H1 (cell line): ENCODE data around the gene FHAD1. TPM values are rescaled to one million over a fixed set of nuclear protein-coding genes. Genes with fewer than 3 reads are reported as not detected.

Experiments used
- CTCF ChIA-PET: fragments of 300-600 bp; sonication (Branson Sonifier 250); formaldehyde crosslinking; loops from one replicate; lab custom pipeline; 2021; ENCODE audit not compliant: partially characterized antibody; lab: Charles Lee
- POLR2A ChIA-PET: fragments of 300-600 bp; sonication (Branson Sonifier 250); formaldehyde crosslinking; loops from one replicate; lab custom pipeline; 2021; ENCODE audit warnings: inconsistent platforms; ENCODE audit not compliant: partially characterized antibody; lab: Charles Lee
- DNase-seq, 2 experiments: peaks; one replicate each; pipeline versions ENCODE4 v3.0.0 to v3.0.0-alpha.2; 2010 to 2022; ENCODE audit warnings: low spot score in 2 of 2, low read depth in 1 of 2, mixed read lengths in 1 of 2
- FAIRE-seq: peaks from 2 replicates; lab custom pipeline; 2011; peaks lifted over from hg19 to GRCh38; lab: Jason Lieb, UNC
- H2AFZ ChIP-seq: 2 replicates; pipeline ENCODE4 v1.8.1; 2012; ENCODE audit warnings: low read length, inconsistent platforms
- H2AK5ac ChIP-seq: 2 replicates; pipeline ENCODE4 v1.6.1; 2013; ENCODE audit warnings: low read depth, low read length
- H2BK120ac ChIP-seq: replicated peaks from 2 replicates; pipeline ENCODE3; 2013; ENCODE audit warnings: low read depth, low read length, inconsistent platforms
- H2BK12ac ChIP-seq: 2 replicates; pipeline ENCODE4 v1.6.1; 2013; ENCODE audit warnings: low read depth, low read length
- H2BK15ac ChIP-seq: 2 replicates; pipeline ENCODE4 v1.6.1; 2013; ENCODE audit warnings: low read length
- H2BK20ac ChIP-seq: 2 replicates; pipeline ENCODE4 v1.6.1; 2013; ENCODE audit warnings: low read length
- H2BK5ac ChIP-seq: 2 replicates; pipeline ENCODE4 v1.6.1; 2013; ENCODE audit warnings: low read depth, low read length
- H3K14ac ChIP-seq: 2 replicates; pipeline ENCODE4 v1.6.1; 2013; ENCODE audit warnings: inconsistent platforms; ENCODE audit not compliant: insufficient read length
- H3K18ac ChIP-seq: 2 replicates; pipeline ENCODE4 v1.6.1; 2013; ENCODE audit warnings: low read length; ENCODE audit errors: extremely low read depth
- H3K23ac ChIP-seq: 2 replicates; pipeline ENCODE4 v1.6.1; 2013; ENCODE audit warnings: inconsistent platforms; ENCODE audit not compliant: insufficient read length
- H3K23me2 ChIP-seq: 2 replicates; pipeline ENCODE4 v1.6.1; 2013; ENCODE audit warnings: low read depth, low read length
- H3K27ac ChIP-seq: 2 replicates; pipeline ENCODE4 v1.6.1; 2011; ENCODE audit warnings: low read depth, low read length, inconsistent platforms
- H3K27me3 ChIP-seq, 4 experiments: replicated peaks in 1 of 4; 1 replicate in 1 of 4; 2 replicates in 3 of 4; pipeline versions ENCODE4 v1.6.1 to v1.8.1; 2011 to 2013; ENCODE audit warnings: low read length in 3 of 4, mild to moderate bottlenecking in 3 of 4, inconsistent platforms in 2 of 4, mixed read lengths in 2 of 4, moderate library complexity in 1 of 4; ENCODE audit not compliant: control insufficient read depth in 3 of 4, insufficient read depth in 3 of 4; ENCODE audit errors: extremely low read depth in 1 of 4
- H3K36me3 ChIP-seq, 4 experiments: 2 replicates each; pipeline versions ENCODE4 v1.6.1 to v1.8.1; 2011 to 2013; ENCODE audit warnings: mild to moderate bottlenecking in 4 of 4, low read length in 3 of 4, moderate library complexity in 2 of 4, control low read depth in 1 of 4, inconsistent platforms in 1 of 4; ENCODE audit not compliant: insufficient read depth in 4 of 4, control insufficient read depth in 2 of 4
- H3K4ac ChIP-seq: replicated peaks from 2 replicates; pipeline ENCODE3; 2013; ENCODE audit warnings: low read length, low read depth, mixed read lengths, inconsistent platforms; ENCODE audit not compliant: insufficient read length
- H3K4me1 ChIP-seq, 4 experiments: replicated peaks in 1 of 4; 1 replicate in 1 of 4; 2 replicates in 3 of 4; pipeline versions ENCODE4 v1.6.1 to v1.8.1; 2011 to 2013; ENCODE audit warnings: low read length in 3 of 4, inconsistent platforms in 2 of 4, mixed read lengths in 1 of 4; ENCODE audit not compliant: insufficient read depth in 4 of 4, control insufficient read depth in 3 of 4
- H3K4me2 ChIP-seq, 2 experiments: 2 replicates each; pipeline versions ENCODE4 v1.6.1 to v1.8.1; 2011 to 2013; ENCODE audit warnings: low read depth in 2 of 2, low read length in 2 of 2, control low read depth in 1 of 2, inconsistent platforms in 1 of 2, mild to moderate bottlenecking in 1 of 2; ENCODE audit not compliant: insufficient read depth in 1 of 2
- H3K4me3 ChIP-seq, 4 experiments: fragments of 200-600, 300-600 bp in 1 of 4; sonication (generic), shearing (Covaris generic), sonication (Bioruptor Twin) in 1 of 4; 2 replicates each; pipeline versions ENCODE4 v1.5.1 to v1.8.1; 2011 to 2016; ENCODE audit warnings: low read length in 4 of 4, low read depth in 3 of 4, control low read depth in 2 of 4, inconsistent platforms in 2 of 4, mild to moderate bottlenecking in 2 of 4, mixed read lengths in 1 of 4, moderate library complexity in 1 of 4; ENCODE audit not compliant: insufficient read depth in 2 of 4; ENCODE audit errors: extremely low read depth in 1 of 4
- H3K56ac ChIP-seq: replicated peaks from 2 replicates; pipeline ENCODE3; 2013; ENCODE audit warnings: low read depth, mild to moderate bottlenecking, mixed read lengths, low read length, inconsistent platforms; ENCODE audit not compliant: insufficient read length
- H3K79me1 ChIP-seq: 2 replicates; pipeline ENCODE4 v1.6.1; 2013; ENCODE audit warnings: low read depth, low read length, control low read depth
- H3K79me2 ChIP-seq, 2 experiments: 2 replicates each; pipeline versions ENCODE4 v1.6.1 to v1.8.1; 2012 to 2013; ENCODE audit warnings: low read length in 2 of 2, mild to moderate bottlenecking in 2 of 2, inconsistent platforms in 1 of 2; ENCODE audit not compliant: insufficient read depth in 2 of 2, control insufficient read depth in 1 of 2
- H3K9ac ChIP-seq, 4 experiments: replicated peaks in 1 of 4; 1 replicate in 1 of 4; 2 replicates in 3 of 4; pipeline versions ENCODE4 v1.6.1 to v1.8.1; 2011 to 2013; ENCODE audit warnings: low read depth in 3 of 4, low read length in 3 of 4, control low read depth in 2 of 4, mild to moderate bottlenecking in 2 of 4, moderate library complexity in 2 of 4, inconsistent platforms in 1 of 4; ENCODE audit errors: extremely low read depth in 1 of 4
- H3K9me3 ChIP-seq, 2 experiments: 2 replicates each; pipeline versions ENCODE4 v1.6.1 to v1.8.1; 2012 to 2013; ENCODE audit warnings: mild to moderate bottlenecking in 2 of 2, moderate library complexity in 2 of 2, control low read depth in 1 of 2, inconsistent platforms in 1 of 2, low read depth in 1 of 2, low read length in 1 of 2, mixed read lengths in 1 of 2; ENCODE audit not compliant: insufficient read depth in 2 of 2
- H4K20me1 ChIP-seq, 2 experiments: replicated peaks in 1 of 2; 2 replicates each; pipeline versions ENCODE3 to v1.8.1; 2011 to 2013; ENCODE audit warnings: inconsistent platforms in 2 of 2, low read length in 2 of 2, mild to moderate bottlenecking in 1 of 2; ENCODE audit not compliant: insufficient read depth in 2 of 2, control insufficient read depth in 1 of 2
- H4K5ac ChIP-seq: 2 replicates; pipeline ENCODE4 v1.6.1; 2013; ENCODE audit warnings: low read length, low read depth, mixed read lengths, inconsistent platforms; ENCODE audit not compliant: insufficient read length
- H4K8ac ChIP-seq: 2 replicates; pipeline ENCODE4 v1.8.0; 2013; ENCODE audit warnings: mild to moderate bottlenecking, moderate library complexity, low read length, inconsistent platforms; ENCODE audit not compliant: insufficient read depth; ENCODE audit errors: extremely low read depth
- H4K91ac ChIP-seq: replicated peaks from 2 replicates; pipeline ENCODE3; 2013; ENCODE audit warnings: low read length, mixed read lengths, inconsistent platforms; ENCODE audit not compliant: insufficient read length
- WGBS, 2 experiments: shearing (Covaris generic) in 1 of 2; methylation state at CpG; one replicate each; pipeline versions ENCODE4 v1.1.6 to v1.1.7; 2013 to 2015; ENCODE audit warnings: low lambda C conversion rate in 2 of 2, mixed read lengths in 2 of 2, inconsistent platforms in 1 of 2, low coverage in 1 of 2, missing lambda C conversion rate in 1 of 2; ENCODE audit not compliant: insufficient replicate concordance in 2 of 2, insufficient coverage in 1 of 2, insufficient read length in 1 of 2; ENCODE audit errors: extremely low coverage in 1 of 2, missing lambda C conversion rate in 1 of 2; 5-methylcytosine and 5-hydroxymethylcytosine counted together
- polyA plus RNA-seq, 7 experiments: library from polyadenylated mRNA; depleted of rRNA in 3 of 7; stranded (reverse) in 5 of 7; unstranded in 2 of 7; fragments of >200 nt in 5 of 7; fragments of 200-250 nt in 2 of 7; gene quantifications; 1 replicate in 5 of 7; 2 replicates in 1 of 7; 4 replicates in 1 of 7; pipeline versions ENCODE4 v1.2.1 to v1.2.3, GENCODE V29; 2011 to 2013; ENCODE audit warnings: missing spikeins in 2 of 7, mixed read lengths in 2 of 7
- total RNA-seq: library from RNA; stranded (reverse); fragmentation: NEBNext Ultra II Directional; extraction: Animal tissue kit (Norgen Biotek cat#: 25700); gene quantifications from 2 replicates; pipeline ENCODE4 v1.2.1, GENCODE V29; 2021

Gene FHAD1
- total and polyA plus RNA-seq, 2 of the 8 experiments (the other 6 are each of a cell fraction or from before 2014, with no cell fraction given), result 0.39 to 0.69 TPM

DNA sequence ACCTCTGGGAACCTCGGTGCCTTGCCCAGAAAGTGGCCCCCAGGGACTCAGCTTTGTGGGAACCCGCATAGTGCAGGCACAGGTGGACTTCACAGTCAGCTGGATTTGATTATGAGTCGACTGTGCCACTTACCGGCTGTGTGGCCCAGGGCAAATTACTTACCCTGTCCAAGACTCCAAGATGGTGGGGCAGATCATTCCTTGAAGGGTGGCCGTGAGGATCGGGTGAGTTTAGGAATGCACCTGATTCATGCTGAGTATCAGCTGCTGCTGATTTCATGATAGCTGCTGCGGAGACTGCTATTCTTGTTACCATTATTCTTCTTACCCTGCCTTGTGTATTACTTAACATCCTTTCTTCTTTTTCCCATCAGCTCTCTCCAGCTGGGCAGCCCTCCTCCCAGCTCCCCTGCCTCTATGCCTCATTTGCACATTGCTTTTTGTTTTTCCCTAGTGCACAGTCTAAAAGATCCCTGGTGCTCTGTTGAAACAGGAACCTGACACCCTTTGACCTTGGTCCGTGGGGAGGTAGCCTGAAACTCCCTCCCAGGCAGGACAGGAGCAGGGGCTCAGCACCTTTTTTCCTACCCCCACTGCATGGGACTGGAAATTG is 40.5 kb upstream of the FHAD1 start:
- ChIA-PET CTCF (interaction anchor here (0.9 to 2.2 kb wide), 11 partner anchors 9 to 144 kb away, joined by 3 to 9 read pairs (median 4); partner anchors contain the start of gene TMEM51), POLR2A (interaction anchor here (0.6 to 1.2 kb wide), 4 partner anchors 9 to 95 kb away, joined by 3 read pairs; no protein-coding TSS in a partner anchor)
- DNase-seq (no peak), FAIRE-seq (peak; percentile 36)
- no peaks in the 10 kb centered on the region for H3K9me3 ChIP-seq
- H3K36me3 ChIP-seq, result no peaks in the 10 kb centered on the region
- peak overlapping the region; percentile 72; the same call in 1 of the 2 replicates for H2BK15ac ChIP-seq
- H3K23me2 ChIP-seq, result peaks cover 9% of the 10 kb centered on the region
- H2AK5ac ChIP-seq, result 0 out of 2 replicates have a peak overlapping the region, but pooled peaks have one; percentile 44
- peak overlapping the region; percentile 79 for H4K91ac ChIP-seq
- peak overlapping the region; percentile 27 for H3K4ac ChIP-seq
- H3K9ac ChIP-seq, result peak overlapping the region in 3 of 4 experiments; percentile 29 to 48 (median 44); a peak in 4 of 7 replicates
- no peak overlapping the region for H3K14ac ChIP-seq
- H3K79me1 ChIP-seq, result no peaks in the 10 kb centered on the region; the same call in 1 of the 2 replicates
- H2AFZ ChIP-seq, result no peak overlapping the region
- H2BK5ac ChIP-seq, result peak overlapping the region; percentile 95; the same call in 1 of the 2 replicates
- 16% methylated on average over 8 of the region's 8 CpGs; no CpG with 5 or more reads in 1 of the 2 experiments for WGBS, 2 experiments
- peak overlapping the region; percentile 72 to 98 for H3K4me2 ChIP-seq
- peak overlapping the region; percentile 22 to 48 (median 32); a peak in 6 of 8 replicates for H3K4me3 ChIP-seq
- peak overlapping the region; percentile 88; the same call in 1 of the 2 replicates for H4K8ac ChIP-seq
- H2BK12ac ChIP-seq, result 0 out of 2 replicates have a peak overlapping the region, but pooled peaks have one; percentile 72
- peak overlapping the region; percentile 77 for H2BK120ac ChIP-seq
- no peak overlapping the region for H3K56ac ChIP-seq
- H3K27ac ChIP-seq, result peak overlapping the region; percentile 75
- peaks cover 0 to 2% of the 10 kb centered on the region in 2 experiments for H4K20me1 ChIP-seq
- no peak overlapping the region for H3K23ac ChIP-seq
- H2BK20ac ChIP-seq, result peak overlapping the region; percentile 95
- peaks cover 15 to 30% (median 26%) of the 10 kb centered on the region in 4 experiments for H3K4me1 ChIP-seq
- peak overlapping the region; percentile 71 for H4K5ac ChIP-seq
- H3K79me2 ChIP-seq, result peaks cover 0 to 13% of the 10 kb centered on the region in 2 experiments; a peak in 2 of 4 replicates
- H3K27me3 ChIP-seq, result no peaks in the 10 kb centered on the region
- H3K18ac ChIP-seq, result peak overlapping the region; percentile 86
